OCI-LY7 (cell line): ENCODE data around the gene FOXF1. TPM values are rescaled to one million over a fixed set of nuclear protein-coding genes. Genes with fewer than 3 reads are reported as not detected.
A peak's percentile ranks its signal among the peaks of the same experiment; 100 is the strongest.

Experiments
- BruUV-seq: library from RNA; stranded (reverse); fragments of 400-500 nt; replicated peaks from 2 replicates; lab custom pipeline; 2021; lab: Mats Ljungman, UMichigan
- CTCF ChIA-PET: fragments of 300-600 bp; sonication (Branson Sonifier 250); formaldehyde crosslinking; loops from one replicate; lab custom pipeline; 2022; ENCODE audit warnings: antibody characterized with exemption; ENCODE audit not compliant: unreplicated experiment; lab: Charles Lee
- POLR2A ChIA-PET: fragments of 300-600 bp; sonication (Branson Sonifier 250); formaldehyde crosslinking; loops from one replicate; lab custom pipeline; 2022; ENCODE audit warnings: antibody characterized with exemption; lab: Charles Lee
- DNase-seq: peaks from one replicate; pipeline ENCODE4 v3.0.0-alpha.2; 2015; ENCODE audit warnings: low spot score
- H2AFZ ChIP-seq: fragments of 200-600 bp; sonication (generic), shearing (Covaris generic); 2 replicates; pipeline ENCODE4 v1.6.1; 2014; ENCODE audit warnings: mild to moderate bottlenecking, antibody characterized with exemption, low read length, moderate library complexity
- H3K27ac ChIP-seq: fragments of 200-600 bp; sonication (generic); 2 replicates; pipeline ENCODE4 v1.5.1; 2014; ENCODE audit warnings: mixed run types, low read depth, mild to moderate bottlenecking, moderate library complexity, low read length, inconsistent platforms; ENCODE audit not compliant: poor library complexity, severe bottlenecking
- H3K36me3 ChIP-seq: fragments of 200-600 bp; sonication (generic); 2 replicates; pipeline ENCODE4 v1.6.1; 2014; ENCODE audit warnings: mild to moderate bottlenecking, antibody characterized with exemption, low read length, moderate library complexity, mixed read lengths; ENCODE audit not compliant: insufficient read depth
- H3K4me1 ChIP-seq: fragments of 200-600 bp; sonication (generic); 2 replicates; pipeline ENCODE4 v1.5.1; 2014; ENCODE audit warnings: mild to moderate bottlenecking, low read length; ENCODE audit not compliant: insufficient read depth, poor library complexity, severe bottlenecking
- H3K4me2 ChIP-seq: fragments of 200-600 bp; sonication (generic); 2 replicates; pipeline ENCODE4 v1.6.1; 2014; ENCODE audit warnings: mild to moderate bottlenecking, low read length
- H3K4me3 ChIP-seq: fragments of 200-600 bp; sonication (generic); 2 replicates; pipeline ENCODE4 v1.5.1; 2014; ENCODE audit warnings: mild to moderate bottlenecking, low read depth, low read length; ENCODE audit not compliant: poor library complexity, severe bottlenecking
- H3K79me2 ChIP-seq: fragments of 200-600 bp; sonication (generic); 2 replicates; pipeline ENCODE4 v1.6.1; 2016; ENCODE audit warnings: low read depth, mild to moderate bottlenecking, low read length, moderate library complexity, mixed read lengths; ENCODE audit not compliant: insufficient read depth
- H3K9me2 ChIP-seq: fragments of 200-600 bp; sonication (generic); 2 replicates; pipeline ENCODE4 v1.6.1; 2016; ENCODE audit warnings: mild to moderate bottlenecking, low read length, mixed read lengths; ENCODE audit not compliant: insufficient read depth
- H3K9me3 ChIP-seq: fragments of 200-600 bp; sonication (generic); 2 replicates; pipeline ENCODE4 v1.6.1; 2014; ENCODE audit warnings: mild to moderate bottlenecking, mixed run types, low read length, mixed read lengths
- H4K20me1 ChIP-seq: fragments of 200-600 bp; sonication (generic); 2 replicates; pipeline ENCODE4 v1.6.1; 2014; ENCODE audit warnings: mild to moderate bottlenecking, antibody characterized with exemption, low read length, moderate library complexity, mixed read lengths; ENCODE audit not compliant: insufficient read depth
- EZH2phosphoT487 ChIP-seq: fragments of 200-600 bp; sonication (generic); IDR thresholded peaks from 2 replicates; pipeline ENCODE4 v1.6.1; 2018; ENCODE audit warnings: low read depth, borderline replicate concordance, mild to moderate bottlenecking, mixed run types, antibody characterized with exemption, low read length, moderate library complexity, mixed read lengths
- intact Hi-C: fragments of 100-400 bp; cut with micrococcal nuclease; formaldehyde crosslinking; loops from one replicate; pipeline ENCODE4 v1.10.0; 2022; ENCODE audit not compliant: unreplicated experiment
- total RNA-seq, 2 experiments: library from RNA; depleted of rRNA in 1 of 2; stranded (reverse); fragments of >200 nt in 1 of 2; shearing (Covaris generic) in 1 of 2; gene quantifications; 2 replicates each; pipeline ENCODE4 v1.2.3, GENCODE V29; 2014 to 2022
- TF ChIP-seq, protein P1 (sequence below): fragments of 200-600 bp; sonication (generic); conservative IDR thresholded peaks from 2 replicates; pipeline ENCODE4 v1.5.1; 2014; ENCODE audit warnings: mild to moderate bottlenecking, antibody characterized with exemption, low read length, moderate library complexity, mixed read lengths

The FOXF1 gene
- total RNA-seq, 2 experiments from 2014 or later = not detected

DNA sequence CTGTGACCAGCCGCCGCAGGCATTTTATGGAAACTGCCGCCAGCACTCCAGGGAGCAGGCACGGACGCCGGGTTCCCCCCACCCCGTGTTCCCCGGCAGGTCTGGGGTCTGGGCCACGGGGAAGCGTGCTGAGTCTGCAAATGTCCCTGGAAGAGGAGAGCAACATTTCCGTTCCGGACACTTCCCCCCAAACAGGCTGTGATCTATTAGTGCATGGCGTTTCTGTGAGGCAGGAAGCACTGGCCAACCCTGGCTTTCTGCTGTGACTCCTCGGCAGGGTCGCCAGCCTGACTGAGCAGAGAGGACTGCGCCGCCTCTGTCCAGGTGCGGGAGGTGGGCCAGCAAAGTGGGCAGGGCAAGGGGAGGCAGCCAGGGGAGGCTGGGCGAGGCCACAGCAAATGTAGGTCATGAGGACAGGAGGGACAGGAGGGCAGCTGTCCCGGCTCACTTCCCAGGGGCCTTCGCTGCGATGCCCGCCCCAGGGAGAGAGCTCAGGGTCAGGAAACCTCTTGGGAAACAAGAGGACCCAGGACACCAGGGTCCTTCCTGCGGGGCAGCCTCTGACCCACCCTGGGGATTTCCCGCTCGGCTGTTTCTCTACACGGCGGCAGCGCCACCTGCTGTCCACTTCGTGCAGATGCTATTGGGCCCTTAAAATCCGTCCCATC, 9.5 kb downstream of the FOXF1 start:
- no peak overlapping the region for H2AFZ ChIP-seq
- no peak overlapping the region for H3K4me3 ChIP-seq
- no peak overlapping the region for H3K4me2 ChIP-seq
- intact Hi-C loops = loop anchor here (1.0 to 10.0 kb wide), 3 partner anchors 179 to 695 kb away; no protein-coding TSS in a partner anchor
- H3K79me2 ChIP-seq = no peaks in the 10 kb centered on the region
- no peaks in the 10 kb centered on the region for H4K20me1 ChIP-seq
- ChIA-PET POLR2A (no interaction called here), CTCF (interaction anchor here (0.6 kb wide), 1 partner anchor 45 kb away, joined by 3 read pairs; no protein-coding TSS in a partner anchor)
- H3K4me1 ChIP-seq = no peaks in the 10 kb centered on the region
- no peaks in the 10 kb centered on the region for H3K9me3 ChIP-seq
- TF ChIP-seq EZH2phosphoT487 = no peak
- TF ChIP-seq, protein P1, sequence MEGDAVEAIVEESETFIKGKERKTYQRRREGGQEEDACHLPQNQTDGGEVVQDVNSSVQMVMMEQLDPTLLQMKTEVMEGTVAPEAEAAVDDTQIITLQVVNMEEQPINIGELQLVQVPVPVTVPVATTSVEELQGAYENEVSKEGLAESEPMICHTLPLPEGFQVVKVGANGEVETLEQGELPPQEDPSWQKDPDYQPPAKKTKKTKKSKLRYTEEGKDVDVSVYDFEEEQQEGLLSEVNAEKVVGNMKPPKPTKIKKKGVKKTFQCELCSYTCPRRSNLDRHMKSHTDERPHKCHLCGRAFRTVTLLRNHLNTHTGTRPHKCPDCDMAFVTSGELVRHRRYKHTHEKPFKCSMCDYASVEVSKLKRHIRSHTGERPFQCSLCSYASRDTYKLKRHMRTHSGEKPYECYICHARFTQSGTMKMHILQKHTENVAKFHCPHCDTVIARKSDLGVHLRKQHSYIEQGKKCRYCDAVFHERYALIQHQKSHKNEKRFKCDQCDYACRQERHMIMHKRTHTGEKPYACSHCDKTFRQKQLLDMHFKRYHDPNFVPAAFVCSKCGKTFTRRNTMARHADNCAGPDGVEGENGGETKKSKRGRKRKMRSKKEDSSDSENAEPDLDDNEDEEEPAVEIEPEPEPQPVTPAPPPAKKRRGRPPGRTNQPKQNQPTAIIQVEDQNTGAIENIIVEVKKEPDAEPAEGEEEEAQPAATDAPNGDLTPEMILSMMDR = peak; percentile 88
- DNase-seq = peak; percentile 62
- H3K27ac ChIP-seq = no peak overlapping the region
- H3K9me2 ChIP-seq = no peaks in the 10 kb centered on the region
- BruUV-seq = no TSS peak
- no peaks in the 10 kb centered on the region for H3K36me3 ChIP-seq

DNA sequence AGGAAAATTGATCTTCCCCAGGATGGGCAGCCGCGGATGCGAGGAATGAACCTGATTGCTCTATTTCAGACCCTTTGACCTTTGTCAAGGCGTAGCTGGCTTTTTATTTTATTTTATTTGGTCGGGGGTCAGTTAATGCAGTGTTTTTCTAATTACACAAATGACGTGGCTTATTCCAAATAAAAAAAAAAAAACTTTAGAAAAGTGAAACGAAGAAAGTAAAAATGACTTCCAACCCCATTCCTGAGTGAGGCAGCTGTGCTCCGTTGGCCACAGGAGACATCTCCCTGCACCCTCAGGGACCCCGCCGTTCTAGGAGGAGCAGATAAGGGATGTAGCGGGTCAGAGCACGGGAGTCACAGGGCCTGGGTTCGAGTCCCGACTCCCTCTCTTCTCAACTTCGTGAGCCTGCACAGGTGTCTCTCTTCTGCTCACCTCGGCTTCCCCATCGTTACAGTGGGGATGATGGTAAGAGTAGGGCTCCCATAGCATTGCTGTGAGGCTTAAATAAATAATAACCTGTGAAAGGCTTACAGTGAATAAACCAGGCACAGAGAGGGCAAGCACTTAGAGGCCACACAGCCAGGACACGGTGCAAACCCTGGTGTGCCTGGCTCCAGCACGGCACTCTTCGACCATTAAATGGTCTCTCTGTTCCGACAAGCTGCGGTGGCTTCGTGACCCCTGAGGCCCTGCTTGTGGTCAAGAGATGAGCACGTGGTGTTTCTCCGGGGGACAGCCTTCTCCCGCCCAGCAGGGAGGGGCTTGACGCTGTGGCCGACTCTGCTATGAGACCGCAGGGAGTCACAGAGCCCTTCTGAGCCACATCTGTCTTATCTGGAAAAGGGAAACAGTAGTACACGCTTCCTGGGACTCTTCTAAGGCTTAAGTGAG, 10.2 kb downstream of the FOXF1 start:
- Histone ChIP-seq H3K9me3 (no peaks in the 10 kb centered on the region), H3K36me3 (no peaks in the 10 kb centered on the region), H3K27ac (no peak overlapping the region), H3K9me2 (no peaks in the 10 kb centered on the region), H3K4me2 (no peak overlapping the region), H3K4me3 (no peak overlapping the region), H3K79me2 (no peaks in the 10 kb centered on the region), H2AFZ (no peak overlapping the region), H3K4me1 (no peaks in the 10 kb centered on the region), H4K20me1 (no peaks in the 10 kb centered on the region)
- TF ChIP-seq EZH2phosphoT487 = no peak
- TF ChIP-seq, protein P1 = peak; percentile 44
- CTCF ChIA-PET = no interaction called here
- POLR2A ChIA-PET = no interaction called here
- no peak for DNase-seq
- BruUV-seq = no TSS peak
- intact Hi-C loops = loop anchor here (1.0 to 10.0 kb wide), 3 partner anchors 180 to 696 kb away; no protein-coding TSS in a partner anchor
